Cerebellar cortex (tissue), 1 donor: ENCODE measurements around the gene FNIP1.
"Not testable (repeated sequence)": the region's sequence is repeated elsewhere in the genome, so short reads cannot be mapped to it uniquely, and the experiment has no call there.

Experiments used
- DNase-seq: peaks from one replicate; pipeline ENCODE4 v3.0.0-alpha.2; 2015; ENCODE audit warnings: low spot score

FNIP1 gene

GRCh38 chr5:131796793-131797693, at the start of gene FNIP1:
FNIP1 (minus strand) TSS chr5:131797017; CDS start chr5:131796921, 96 bp downstream.
- peak; percentile 98 for DNase-seq

GRCh38 chr5:131846536-131846935, 49.7 kb upstream of the FNIP1 start:
- DNase-seq = no peak

DNA sequence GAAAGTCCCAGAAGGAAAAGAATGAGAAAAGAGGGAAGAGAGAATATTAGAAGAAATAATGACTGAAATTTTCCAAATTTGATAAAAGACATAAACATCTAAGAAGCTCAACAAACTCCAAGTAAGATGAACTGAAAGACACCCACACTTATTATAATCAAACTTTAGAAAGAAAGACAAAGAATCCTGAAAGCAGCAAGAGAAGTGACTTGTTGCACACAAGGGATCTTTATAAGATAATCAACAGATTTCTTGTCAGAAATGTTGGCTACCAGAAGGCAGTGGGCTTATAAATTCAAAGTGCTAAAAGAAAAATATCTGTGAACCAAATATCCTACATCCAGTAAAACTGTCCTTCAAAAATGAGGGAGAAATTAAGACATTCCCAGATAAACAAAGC, 49.0 kb upstream of the FNIP1 start:
- no peak for DNase-seq

DNA sequence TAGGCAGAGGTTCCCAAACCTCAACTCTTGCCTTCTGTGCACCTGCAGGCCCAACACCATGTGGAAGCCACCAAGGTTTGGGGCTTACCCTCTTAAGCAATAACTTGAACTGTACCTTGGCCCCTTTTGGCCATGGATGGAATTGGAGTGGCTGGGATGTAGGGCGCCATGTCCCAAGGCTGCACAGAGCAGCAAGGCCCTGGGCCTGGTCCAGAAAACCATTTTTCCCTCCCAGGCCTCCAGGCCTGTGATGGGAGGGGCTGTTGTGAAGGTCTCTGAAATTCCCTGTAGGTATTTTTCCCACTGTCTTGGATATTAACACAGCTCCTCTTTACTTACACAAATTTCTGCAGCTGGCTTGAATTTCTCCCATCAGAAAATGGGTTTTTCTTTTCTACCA, 46.2 kb upstream of the FNIP1 start:
- not testable (repeated sequence) for DNase-seq

DNA sequence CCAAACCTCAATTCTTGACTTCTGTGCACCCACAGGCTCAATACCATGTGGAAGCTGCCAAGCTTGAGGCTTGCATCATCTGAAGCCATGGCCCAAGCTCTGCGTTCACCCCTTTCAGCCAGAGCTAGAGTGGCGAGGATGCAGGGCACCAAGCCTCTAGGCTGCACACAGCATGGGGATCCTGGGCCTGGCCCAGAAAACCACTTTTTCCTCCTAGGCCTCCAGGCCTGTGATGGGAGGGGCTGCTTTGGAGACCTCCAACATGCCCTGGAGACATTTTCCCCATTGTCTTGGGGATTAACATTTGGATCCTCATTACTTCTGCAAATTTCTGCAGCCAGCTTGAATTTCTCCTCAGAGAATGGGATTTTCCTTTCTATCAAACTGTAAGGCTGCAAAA, 35.9 kb upstream of the FNIP1 start:
- DNase-seq = not testable (repeated sequence)

GRCh38 chr5:131825404-131826013, 28.7 kb upstream of the FNIP1 start:
- DNase-seq = no peak

DNA sequence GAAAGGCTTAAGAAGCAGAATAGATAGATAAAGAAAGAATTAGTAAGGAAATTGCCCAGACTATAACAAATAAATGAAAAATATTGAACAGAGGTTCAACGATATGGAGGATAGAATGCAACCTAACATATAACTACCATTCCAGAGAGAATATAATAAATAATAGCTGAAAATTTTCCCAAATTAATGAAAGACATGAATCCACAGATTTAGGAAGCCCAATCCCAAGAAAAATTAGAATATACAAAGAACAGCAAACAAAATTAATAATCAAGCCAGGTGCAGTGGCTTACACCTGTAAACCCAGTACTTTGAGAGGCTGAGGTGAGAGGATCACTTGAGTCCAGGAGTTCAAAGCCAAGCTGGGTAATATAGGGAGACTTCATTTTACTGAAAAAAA, 27.8 kb upstream of the FNIP1 start:
- DNase-seq = no peak

DNA sequence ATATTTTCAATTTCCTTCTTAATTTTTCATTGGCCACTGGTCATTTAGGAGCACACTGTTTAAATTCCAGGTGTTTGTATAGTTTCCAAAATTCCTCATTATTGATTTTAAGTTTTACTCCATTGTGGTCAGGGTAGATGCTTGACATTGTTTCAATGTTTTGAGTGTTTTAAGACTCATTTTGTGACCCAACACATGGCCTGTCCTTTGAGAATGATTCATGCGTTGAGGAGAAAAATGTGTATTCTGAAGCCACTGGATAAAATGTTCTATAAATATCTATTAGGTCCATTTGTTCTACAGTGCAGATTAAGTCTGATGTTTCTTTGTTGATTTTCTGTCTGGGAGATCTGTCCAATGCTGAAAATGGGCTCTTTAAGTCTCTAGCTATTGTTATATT, 24.4 kb upstream of the FNIP1 start:
- no peak for DNase-seq

DNA sequence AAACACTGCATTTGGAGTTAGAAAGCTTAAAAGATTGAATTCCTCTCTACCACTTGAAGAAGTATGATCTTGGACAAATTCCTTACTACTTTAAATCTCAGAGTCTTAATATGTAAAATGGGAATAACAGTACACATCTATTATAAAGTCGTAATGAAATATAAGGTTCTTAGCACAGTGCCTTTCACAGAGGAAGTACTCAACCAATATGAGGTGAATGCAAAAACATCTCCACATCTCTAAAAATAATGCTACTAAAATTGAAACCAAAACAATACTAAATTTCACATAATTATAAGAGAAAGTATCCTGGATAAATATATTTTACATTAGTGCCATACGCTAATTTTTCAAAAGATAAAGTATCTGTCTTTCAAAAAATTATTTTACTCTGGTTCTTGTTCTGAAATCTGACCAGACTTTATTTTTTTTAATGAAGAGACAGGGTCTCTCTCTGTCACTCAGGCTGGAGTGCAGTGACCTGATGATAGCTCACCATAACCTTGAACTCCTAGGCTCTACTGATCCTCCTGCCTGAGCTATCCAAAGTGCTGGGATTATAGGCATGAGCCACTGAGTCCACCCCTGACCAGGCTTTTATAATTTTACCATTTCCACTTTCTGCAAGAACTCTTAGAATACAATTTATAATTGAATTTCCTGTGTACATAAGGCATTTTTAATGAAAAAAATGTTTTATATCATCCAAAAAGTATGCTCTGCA, 21.3 kb upstream of the FNIP1 start:
- no peak for DNase-seq

DNA sequence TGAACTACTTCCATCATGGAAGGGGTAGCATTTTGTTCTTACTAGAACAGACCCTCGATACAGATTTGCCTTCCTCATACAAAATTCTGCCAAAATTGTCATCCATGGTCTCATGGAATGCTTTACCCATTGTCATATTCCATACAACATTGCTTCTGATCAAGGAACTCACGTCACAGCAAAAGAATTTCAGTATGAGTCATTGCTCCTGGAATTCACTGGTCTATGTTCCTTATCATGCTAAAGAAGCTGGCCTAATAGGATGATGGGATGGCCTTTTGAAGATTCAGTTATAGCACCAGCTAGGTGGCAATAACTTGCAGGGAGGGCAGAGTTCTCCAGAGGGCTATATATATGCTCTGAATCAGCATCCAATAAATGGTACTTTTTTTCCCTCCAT, 18.2 kb upstream of the FNIP1 start:
- no peak for DNase-seq

DNA sequence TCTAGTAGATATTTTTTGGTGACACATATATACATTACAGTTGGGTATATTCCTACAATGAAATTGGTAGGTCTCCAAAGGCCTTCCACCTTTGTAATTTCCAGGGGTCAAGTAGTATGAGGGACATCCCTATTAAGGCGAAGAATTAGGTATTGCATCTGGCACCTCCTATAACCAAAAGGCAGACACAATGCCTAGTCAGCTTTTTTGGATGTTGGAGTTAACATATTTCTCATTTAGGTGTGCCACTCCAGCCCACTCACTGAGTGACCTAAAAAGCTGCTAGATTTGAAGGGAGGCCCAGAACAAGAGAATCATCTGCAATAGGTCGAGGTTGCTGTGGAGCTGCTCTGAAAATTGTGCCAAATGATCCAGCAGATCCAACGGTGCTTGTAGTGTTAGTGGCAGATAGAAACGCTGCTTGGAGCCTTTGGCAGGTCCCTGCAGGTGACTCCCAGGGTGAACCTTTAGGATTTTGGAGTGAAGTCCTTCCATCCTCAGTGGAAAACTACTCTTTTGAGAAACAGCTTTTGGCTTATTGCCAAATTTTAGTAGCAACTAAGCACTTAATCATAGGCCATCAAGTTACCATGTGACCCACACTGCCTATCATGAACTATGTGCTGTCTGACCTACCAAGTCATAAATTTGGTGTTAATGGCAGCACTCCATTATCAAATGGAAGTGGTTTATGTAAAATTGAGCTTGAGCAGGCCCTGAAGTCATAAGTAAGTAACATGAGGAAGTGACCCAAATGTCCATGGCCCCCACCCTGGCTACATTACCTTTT, 15.7 kb upstream of the FNIP1 start:
- DNase-seq = no peak

DNA sequence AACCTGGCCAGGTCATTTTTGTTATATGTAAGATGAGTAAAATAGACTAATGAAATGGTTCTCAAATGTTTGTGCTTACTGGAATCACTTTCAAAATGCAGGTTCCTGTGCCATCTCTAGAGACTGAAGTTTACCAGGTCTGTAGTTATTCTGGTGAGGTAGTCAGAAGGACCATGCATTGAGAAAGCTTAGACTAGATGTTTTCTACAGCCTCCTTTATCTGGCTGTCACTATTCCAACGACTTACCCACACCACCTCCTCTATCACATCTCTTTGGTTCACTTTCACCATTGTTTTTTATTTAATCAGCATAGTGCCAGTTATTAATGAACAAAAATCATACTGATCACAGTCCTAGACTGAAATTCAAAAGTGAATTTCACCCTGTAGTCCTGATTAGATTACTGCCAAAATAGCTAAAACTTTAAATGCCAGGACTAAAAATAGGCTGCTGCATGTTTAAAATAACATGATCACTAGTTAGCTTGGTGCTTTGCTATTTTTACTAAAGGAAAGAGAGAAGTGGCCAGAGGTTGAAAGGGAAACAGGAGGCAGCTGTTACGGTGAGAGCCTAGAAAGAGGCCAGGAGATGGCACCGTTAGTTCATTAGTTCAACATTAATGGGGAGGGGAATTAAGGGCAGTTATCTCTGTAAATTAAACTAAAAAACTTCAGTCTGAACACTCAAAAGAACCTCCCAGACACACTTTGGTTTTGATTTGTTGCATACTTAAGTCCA, 13.9 kb upstream of the FNIP1 start:
- DNase-seq = peak; percentile 21

GRCh38 chr5:131795879-131796792, 681 bp downstream of the FNIP1 start:
- DNase-seq = peak; percentile 56

GRCh38 chr5:131795228-131795627, 1.6 kb downstream of the FNIP1 start:
- DNase-seq = no peak

- no peak for DNase-seq
These were observed 2.2 kb downstream of the FNIP1 start for GRCh38 chr5:131794586-131794985.

GRCh38 chr5:131792896-131793295, 3.9 kb downstream of the FNIP1 start:
- DNase-seq = no peak

DNA sequence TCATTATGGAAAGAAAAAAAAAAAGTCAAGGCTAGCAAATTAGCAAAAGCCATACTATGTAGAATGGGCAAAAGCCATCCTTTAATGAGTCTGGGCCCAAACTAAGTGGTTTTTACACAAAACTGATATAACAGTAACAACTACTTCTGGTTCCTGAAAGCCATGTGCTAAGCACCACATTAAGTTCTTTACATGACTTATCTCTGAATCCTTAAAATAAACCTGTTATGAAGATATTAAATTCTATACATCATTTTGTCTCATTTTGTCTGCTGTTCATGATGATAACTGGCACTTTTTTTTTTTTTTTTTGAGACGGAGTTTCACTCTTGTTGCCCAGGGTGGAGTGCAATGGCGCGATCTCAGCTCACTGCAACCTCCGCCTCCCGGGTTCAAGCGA, 5.0 kb downstream of the FNIP1 start:
- no peak for DNase-seq

DNA sequence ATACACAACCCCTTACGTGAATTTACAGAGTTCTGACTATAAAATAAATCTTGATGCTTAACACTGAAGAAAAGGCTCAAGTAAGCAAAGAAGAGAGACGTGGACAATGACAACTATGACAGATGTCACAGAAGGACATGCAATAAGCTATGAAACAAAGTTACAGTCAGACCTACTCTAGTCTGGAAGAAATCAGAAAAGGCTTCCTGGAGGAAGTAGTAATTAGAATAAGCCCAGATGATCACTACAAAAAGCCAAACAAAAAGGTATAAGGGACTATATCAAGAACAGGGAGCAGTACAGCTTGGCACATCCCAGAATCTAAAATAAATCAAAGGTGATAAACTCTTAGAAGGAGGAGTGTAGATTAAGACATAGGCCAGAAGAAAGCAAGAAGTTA, 6.3 kb downstream of the FNIP1 start:
- DNase-seq = no peak

DNA sequence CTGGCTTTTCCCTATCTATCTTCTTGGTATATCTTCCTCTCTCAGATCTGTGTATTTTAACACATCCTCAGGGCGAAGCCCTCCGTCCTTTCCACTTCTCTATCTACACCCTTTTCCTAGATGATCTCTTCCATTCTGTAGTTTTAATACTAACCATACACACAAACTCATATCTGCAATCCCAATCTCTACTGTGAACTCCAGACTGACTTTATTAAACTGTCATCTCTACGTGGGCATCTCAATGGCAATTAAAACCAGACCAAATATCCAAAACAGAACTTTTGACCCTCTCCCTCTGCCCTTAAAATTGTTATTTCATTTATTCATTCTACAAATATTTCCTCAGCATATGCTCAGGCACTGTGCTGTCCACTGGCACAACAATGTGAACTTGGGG, 7.1 kb downstream of the FNIP1 start:
- DNase-seq = no peak

GRCh38 chr5:131787736-131788135, 9.1 kb downstream of the FNIP1 start:
- DNase-seq = no peak
